HFF-Myc (cell line): ENCODE measurements around the gene SHANK1.
A peak's percentile ranks its signal among the peaks of the same experiment; 100 is the strongest.

Experiments
- DNase-seq: peaks from one replicate; pipeline ENCODE4 v3.0.0-alpha.2; 2011; ENCODE audit warnings: low read depth; ENCODE audit errors: extremely low read depth
- H3K4me3 ChIP-seq: replicated peaks from 2 replicates; pipeline ENCODE4 v1.5.1; 2011; ENCODE audit warnings: low read depth, mild to moderate bottlenecking, control low read depth, low read length
- TF ChIP-seq, protein P1 (sequence below): IDR thresholded peaks from 2 replicates; pipeline ENCODE4 v1.5.1; 2012; ENCODE audit warnings: mild to moderate bottlenecking, low read depth, low read length, control low read depth; ENCODE audit errors: missing control alignments

Gene SHANK1

GRCh38 chr19:50651174-50651573, 68.4 kb downstream of the SHANK1 start:
- TF ChIP-seq, protein P1, sequence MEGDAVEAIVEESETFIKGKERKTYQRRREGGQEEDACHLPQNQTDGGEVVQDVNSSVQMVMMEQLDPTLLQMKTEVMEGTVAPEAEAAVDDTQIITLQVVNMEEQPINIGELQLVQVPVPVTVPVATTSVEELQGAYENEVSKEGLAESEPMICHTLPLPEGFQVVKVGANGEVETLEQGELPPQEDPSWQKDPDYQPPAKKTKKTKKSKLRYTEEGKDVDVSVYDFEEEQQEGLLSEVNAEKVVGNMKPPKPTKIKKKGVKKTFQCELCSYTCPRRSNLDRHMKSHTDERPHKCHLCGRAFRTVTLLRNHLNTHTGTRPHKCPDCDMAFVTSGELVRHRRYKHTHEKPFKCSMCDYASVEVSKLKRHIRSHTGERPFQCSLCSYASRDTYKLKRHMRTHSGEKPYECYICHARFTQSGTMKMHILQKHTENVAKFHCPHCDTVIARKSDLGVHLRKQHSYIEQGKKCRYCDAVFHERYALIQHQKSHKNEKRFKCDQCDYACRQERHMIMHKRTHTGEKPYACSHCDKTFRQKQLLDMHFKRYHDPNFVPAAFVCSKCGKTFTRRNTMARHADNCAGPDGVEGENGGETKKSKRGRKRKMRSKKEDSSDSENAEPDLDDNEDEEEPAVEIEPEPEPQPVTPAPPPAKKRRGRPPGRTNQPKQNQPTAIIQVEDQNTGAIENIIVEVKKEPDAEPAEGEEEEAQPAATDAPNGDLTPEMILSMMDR, result no peak
- H3K4me3 ChIP-seq, result no peak overlapping the region
- DNase-seq, result no peak

GRCh38 chr19:50649433-50650391, 69.9 kb downstream of the SHANK1 start, which contains the start of gene C19orf81:
Gene C19orf81 (plus strand): TSS chr19:50649445. CDS start chr19:50649445, 0 bp downstream.
- no peak for DNase-seq
- TF ChIP-seq, protein P1, result no peak
- H3K4me3 ChIP-seq, result no peak within 1 kb of the TSS

DNA sequence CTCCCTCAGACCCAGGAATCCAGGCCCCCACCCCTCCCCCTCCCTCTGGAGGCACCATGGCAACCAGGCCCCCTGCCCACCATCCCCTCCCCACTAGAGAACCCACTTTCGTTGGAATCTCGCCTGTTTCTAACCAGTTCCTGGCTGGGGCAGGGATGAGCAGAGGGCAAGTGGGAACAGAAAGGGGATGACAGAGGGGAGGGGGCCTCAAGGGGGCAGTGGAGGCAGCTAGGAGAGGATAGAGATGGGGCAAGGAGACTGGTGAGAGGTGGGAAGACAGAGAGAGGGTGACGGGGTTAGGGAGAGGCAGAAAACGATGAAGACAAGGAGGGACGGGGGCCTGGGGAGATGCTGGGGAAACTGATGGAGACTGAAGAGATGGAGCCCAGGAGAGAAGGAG, 70.9 kb downstream of the SHANK1 start:
- no peak for DNase-seq

GRCh38 chr19:50647879-50648615, 71.6 kb downstream of the SHANK1 start:
- no peak for DNase-seq
- TF ChIP-seq, protein P1, result no peak
- H3K4me3 ChIP-seq, result no peak overlapping the region

More for the DNA sequence above, 70.9 kb downstream of the SHANK1 start:
- TF ChIP-seq, protein P1, result no peak
- no peak overlapping the region for H3K4me3 ChIP-seq

GRCh38 chr19:50646074-50646807, 73.4 kb downstream of the SHANK1 start:
- no peak overlapping the region for H3K4me3 ChIP-seq
- peak; percentile 52 for DNase-seq
- TF ChIP-seq, protein P1, result no peak

GRCh38 chr19:50645107-50645506, 74.5 kb downstream of the SHANK1 start:
- TF ChIP-seq, protein P1, result no peak
- H3K4me3 ChIP-seq, result no peak overlapping the region
- DNase-seq, result no peak
